Activated CD4-positive, alpha-beta T cell treated with anti-CD3 and anti-CD28 coated beads for 48 hours (primary cell): Measurements from ENCODE around the gene LRRC58.
A peak's percentile ranks its signal among the peaks of the same experiment; 100 is the strongest.
"Not testable (repeated sequence)": the region's sequence is repeated elsewhere in the genome, so short reads cannot be mapped to it uniquely, and the experiment has no call there.

Experiments used
- DNase-seq: peaks from one replicate; pipeline ENCODE4 v3.0.0-alpha.2; 2020

Gene LRRC58

DNA sequence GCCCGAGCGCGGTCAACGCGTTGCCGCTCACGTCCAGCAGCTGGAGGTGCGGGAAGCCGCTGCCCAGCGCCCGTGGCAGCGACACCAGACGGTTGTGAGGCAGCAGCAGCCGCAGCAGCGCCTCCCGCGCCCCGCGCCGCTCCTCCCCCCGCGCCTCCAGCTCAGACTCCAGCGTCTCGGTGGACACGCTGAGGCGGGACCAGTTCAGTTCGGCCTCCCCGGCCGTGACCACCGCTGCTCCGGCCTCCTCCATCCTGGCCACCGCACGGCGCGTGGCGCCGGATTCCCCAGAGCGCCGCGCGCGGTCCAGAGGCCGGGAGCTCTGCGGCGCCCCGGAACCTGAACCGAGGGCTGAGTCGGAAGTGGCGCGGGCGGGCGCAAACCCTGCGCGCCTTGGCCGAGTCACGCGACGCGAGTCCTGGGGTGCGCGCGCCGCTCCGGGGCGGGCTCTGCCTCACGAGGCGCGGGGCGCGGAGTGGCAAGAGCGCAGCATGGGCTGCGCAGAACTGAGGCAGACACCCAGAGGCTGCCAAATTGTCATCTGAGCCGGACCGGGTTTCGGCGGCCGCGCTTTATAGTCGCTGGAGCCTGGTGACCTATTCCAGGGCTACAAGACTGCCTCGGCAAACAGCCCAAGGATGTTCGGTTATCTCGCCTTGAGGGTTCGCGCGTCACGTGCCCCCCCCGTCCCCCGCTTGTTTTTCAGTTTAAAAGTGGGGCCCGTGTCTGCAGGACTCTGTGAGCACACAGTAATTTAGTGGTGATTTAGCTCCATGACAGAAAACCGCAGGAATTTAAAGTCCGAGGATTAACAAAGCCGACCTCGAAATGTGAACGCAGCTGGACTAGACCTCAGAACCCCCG lies at the start of gene LRRC58:
Gene LRRC58 (minus strand): TSS at position 364 of the 864 bp plus-strand sequence. CDS start 111 bp downstream, at position 253.
- DNase-seq = peak; percentile 91

DNA sequence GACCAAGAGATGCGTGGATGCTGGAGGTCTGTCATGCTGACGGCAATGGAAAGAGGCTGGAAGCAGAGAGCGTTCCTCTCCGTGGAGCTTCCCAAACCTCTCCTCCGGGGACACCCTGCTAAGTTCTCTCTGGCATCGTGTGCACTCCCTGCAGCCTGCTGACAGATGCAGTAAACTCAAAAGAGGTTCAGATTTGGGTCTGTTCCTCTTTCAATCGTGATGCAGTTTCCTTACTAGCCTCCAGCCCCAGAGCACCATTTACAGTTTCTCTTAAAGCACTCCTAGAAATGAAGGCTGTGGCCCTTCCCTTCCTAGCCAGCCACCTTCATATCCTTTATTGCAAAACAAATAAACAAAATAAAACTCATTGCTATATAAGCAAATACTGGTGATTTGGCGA lies 47.3 kb upstream of the LRRC58 start:
- DNase-seq = no peak

DNA sequence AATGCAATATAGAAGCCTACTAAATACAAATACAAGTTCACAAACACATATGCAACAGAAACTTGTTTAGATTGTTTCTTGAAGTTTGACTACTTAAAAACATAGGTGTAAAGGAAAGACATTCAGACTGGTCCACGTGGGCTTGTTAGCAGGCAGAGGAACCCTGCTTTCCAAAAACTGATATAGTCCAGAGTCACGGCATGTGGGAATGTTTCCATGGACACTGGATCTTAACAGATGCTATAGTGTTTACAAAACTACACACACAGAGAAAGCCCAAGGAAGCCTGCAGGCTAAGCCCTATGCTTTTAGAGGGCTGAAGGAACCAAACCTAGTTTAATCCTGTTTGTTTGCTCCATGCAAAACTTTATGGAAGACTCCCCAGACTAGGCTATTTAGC lies 45.2 kb upstream of the LRRC58 start:
- no peak for DNase-seq

DNA sequence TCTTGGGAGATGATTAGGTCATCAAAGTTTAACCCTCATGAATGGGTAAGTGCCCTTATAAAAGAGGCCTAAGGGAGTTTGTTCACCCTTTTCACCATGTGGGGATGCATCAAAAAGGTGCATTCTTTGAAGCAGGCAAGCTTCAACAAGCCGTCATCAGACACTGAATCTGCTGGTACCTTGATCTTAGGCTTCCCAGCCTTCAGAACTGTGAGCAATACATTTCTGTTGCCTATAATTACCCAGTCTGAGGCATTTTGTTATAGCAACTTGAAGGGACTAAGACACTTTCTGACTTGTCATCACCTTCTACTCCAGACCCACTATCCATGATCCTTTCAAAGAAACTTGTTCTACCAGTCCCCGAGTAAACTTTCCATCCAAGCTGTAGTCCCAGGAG lies 44.6 kb upstream of the LRRC58 start:
- no peak for DNase-seq

DNA sequence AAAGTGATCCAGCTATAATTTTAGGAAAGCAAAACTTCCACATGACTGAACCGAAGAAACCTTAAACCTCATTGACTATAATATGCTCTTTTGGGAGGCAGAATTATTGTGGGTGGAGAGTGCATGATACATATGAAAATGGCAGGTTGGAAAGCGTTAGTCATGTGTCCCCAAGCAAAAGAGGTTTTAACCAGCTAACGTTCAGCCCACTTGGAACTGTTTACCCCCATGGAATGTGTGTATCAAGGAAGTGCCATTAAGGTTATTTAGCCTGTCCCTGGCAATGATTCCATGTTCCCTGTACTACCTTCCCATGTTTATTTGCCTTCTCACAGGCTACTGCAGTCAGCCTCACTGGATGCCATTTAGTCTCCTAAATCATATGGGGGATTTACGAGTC lies 44.1 kb upstream of the LRRC58 start:
- no peak for DNase-seq

DNA sequence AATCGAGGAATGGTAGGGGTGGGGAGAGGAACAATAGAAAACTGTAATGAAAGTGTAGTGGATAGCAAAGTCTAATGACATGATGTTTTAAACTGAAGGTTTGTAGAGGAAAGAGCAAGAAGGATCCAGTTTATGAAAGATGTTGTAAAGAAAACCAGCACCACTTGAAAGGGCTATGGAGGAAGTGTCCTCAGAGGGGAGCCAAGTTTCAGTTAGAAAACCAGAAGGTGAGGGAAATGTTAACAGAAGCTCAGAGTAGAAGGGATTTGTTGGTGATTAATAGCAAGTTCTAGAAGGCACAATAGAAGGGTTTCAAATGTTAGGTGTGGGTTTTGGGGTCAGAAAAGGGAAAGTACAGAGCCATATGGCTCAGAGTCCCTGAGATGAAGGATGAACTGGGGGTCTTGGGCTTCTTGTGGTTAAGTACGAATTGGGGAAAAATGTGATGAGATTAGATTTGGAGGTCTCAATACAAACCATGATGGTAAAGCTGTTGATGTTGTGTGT lies 33.8 kb upstream of the LRRC58 start:
- no peak for DNase-seq

DNA sequence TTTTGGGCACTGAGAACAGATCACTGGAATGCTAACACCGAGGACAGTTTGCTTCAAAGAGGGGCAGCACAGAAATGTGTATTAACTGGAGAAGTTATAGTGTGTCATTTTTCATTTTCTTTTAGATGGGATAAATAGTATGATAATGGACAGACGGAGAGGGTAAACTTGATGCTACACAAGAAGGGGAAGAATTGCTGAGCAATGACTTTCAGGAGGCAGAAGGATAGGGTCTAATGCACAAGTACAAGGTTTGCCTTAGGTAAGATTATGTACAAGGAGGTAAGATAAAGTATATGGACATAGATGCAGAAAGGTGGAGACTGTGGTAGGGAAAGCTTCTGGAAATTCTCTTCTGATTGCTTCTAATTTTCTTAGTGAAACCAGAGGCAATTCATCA lies 32.3 kb upstream of the LRRC58 start:
- no peak for DNase-seq

DNA sequence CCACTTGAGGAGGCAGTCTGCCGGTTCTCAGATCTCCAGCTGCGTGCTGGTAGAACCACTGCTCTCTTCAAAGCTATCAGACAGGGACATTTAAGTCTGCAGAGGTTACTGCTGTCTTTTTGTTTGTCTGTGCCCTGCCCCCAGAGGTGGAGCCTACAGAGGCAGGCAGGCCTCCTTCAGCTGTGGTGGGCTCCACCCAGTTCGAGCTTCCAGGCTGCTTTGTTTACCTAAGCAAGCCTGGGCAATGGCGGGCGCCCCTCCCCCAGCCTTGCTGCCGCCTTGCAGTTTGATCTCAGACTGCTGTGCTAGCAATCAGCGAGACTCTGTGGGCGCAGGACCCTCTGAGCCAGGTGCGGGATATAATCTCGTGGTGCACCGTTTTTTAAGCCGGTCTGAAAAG lies 28.8 kb upstream of the LRRC58 start:
- DNase-seq = not testable (repeated sequence)

DNA sequence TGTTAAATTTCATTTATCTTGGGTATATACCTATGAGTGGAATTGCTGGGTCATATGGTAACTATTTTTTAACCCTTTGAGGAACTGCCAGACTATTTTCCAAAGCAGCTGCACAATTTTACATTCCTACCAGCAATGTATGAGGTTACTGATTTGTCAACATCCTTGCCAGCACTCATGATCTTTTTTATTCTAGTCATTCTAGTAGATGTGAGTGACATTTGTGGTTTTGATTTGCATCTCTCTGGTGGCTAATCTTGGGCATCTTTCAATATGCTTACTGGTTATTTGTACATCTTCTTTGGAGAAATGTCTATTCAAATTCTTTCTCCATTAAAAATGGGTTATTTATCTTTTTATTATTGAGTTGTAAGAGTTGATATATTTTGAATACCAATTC lies 21.3 kb upstream of the LRRC58 start:
- no peak for DNase-seq

DNA sequence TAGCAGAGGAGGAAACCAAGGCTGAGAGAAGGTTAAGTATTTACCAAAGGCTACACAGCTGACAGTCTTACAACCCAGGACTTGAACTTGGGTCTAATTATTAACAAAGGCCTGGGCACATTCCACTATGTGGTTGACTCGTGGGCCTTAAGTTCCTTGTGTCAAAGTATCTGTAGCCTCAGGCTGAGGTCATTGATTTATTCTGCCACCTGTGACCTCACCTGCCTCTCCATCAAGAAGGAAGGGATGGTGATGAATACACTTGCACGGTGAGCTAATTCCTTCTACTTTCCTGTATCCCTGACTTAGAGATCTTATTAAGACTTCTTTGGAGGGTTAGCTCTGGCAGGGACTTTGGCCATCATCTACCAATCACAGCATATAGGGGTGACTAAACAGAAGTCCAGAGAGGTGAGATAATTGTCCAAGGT lies 19.9 kb upstream of the LRRC58 start:
- no peak for DNase-seq

DNA sequence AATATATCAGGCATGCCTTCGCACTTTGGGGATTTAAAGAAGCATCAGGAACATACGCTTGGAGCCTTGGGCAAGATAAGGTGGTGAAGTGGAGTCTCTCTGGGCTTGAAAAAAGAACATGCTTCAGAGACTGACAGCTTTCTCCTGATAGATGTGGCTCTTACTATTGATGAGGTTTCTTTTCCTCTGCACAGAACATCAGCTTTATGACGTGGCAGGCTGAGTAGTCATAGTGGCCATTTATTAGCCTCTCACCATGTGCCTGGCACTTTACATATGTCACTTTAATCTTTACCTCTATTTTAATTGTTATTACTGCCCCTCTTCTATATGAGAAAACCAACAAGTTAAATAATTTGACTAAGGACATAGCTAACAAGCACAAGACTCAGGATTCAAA lies 19.0 kb upstream of the LRRC58 start:
- no peak for DNase-seq

DNA sequence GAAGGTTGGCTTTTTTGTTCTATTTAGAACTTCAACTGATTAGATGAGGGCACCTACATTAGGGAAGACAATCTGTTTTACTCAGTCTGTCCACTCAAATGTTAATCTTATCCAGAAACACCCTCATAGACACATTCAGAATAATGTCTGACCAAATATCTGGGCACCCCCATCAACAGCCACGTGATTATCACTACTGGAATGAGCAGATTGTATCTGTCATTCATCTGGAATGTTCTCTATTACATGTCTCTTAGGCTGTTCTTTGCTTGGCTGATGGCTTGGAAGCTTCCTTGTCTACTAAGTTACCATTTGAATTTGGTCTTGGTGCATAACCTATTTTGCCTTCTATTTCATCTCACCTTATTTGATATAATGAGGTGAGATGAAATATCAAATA lies 15.7 kb upstream of the LRRC58 start:
- no peak for DNase-seq

DNA sequence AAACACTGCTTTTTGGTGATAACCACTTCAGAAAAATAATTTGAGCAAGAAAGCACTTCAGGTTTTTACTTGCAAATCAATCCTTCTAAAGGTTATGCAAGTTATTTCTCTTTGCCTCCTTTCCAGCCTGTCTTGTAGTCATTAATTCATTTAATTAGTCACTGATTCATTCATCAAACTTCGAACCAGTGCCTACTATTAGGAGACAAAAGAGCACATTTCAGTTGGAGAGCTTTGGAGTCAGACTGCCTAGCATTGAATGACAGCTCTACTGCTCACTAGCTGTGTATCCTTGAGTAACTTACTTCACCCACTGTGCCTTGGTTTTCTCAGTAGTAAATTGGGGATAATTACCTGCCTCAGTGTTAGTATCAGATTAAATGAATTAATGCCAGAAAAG lies 14.9 kb upstream of the LRRC58 start:
- DNase-seq = no peak

DNA sequence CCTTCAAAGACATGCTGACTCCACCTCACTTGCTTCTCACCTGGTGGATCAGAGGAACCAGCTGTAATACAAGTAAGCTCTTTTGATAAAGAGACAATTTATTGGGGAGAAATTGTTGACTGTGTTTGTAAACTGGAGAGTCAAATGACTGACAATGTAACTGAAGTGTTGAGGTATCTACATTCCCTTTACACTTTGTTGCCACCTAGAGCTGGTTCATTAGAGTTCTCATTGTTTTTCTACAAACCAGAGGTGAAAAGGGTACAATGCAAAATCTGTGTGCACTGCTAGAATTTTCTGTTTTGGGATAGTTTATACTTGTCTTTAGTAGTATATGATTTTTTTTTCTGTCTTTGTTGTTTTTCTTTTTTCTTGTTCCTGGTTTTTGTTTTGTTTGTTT lies 8.7 kb upstream of the LRRC58 start:
- no peak for DNase-seq

DNA sequence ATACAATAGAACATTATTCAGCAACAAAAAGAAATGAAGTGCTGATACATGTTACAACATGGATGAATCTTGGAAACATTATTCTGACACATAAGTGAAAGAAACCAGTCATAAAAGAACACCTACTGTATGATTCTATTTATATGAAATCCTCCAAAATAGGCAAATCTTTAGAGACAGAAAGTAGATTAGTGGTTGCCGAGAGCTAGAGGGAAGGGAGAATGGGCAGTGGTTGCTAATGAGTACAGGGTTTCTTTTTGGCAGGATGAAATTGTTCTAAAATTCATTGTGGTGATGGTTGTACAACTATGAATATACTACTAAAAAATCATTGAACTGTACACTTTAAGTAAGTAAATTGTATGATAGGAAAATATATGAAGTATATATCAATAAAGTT lies 6.3 kb upstream of the LRRC58 start:
- no peak for DNase-seq

DNA sequence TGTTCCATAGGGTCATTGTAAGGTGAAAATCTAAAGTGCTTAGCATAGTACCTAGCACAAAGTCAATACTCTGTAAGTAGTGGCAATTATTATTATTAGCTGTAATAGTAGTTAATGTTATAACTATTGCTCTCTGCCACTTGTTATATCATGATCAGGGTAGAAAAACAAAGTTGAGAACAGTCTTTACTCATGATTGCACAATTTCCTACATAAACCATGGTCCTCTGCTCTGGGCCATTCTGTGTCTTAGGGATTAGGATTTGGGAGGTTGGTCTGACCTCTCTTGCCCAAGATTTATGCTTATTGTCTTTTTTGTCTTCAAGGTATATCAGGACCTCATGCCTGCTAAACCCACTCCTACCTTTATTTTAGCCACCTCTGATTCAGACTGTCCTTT lies 4.3 kb upstream of the LRRC58 start:
- no peak for DNase-seq

DNA sequence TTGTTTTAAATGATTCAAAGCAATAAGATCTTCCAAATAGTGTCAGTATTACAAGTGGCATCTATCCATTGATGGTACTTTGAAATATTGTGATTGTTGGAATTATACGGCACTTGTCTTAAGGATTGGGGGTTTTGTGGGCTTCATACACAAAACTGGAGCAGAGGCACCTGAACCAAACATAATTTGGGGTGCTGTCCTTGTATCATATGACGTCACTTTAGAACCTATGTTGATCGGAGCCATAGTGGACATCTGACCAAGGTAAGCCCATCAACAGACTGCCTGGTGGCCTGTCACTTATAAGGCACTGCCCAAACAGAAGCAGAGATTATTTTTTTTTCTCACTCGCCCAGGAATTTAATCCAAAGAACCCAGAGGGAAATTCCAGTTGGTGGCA lies 2.9 kb upstream of the LRRC58 start:
- DNase-seq = no peak

DNA sequence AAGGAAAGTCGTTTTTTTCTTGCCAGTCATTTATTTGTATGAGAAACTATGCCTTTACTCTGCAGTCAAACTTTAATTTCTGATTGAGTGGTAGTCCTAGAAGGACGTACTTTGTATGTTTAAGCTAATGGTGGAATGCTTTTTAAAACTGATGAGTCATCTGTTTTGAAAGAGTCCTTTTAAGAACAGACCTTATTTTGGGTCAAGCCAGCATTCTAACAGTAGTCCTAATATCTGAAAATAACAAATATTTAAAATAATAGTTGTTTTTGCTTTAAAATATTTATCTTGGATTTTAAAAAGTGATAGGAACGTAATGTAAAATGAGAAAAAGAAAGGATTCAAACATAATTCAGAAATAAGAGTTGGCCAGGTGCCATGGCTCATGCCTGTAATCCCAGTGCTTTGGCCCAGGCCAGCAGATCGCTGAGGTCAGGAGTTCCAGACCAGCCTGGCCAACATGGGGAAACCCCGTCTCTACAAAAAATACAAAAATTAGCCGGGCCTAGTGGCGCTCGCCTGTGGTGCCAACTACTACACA lies 1.3 kb upstream of the LRRC58 start:
- no peak for DNase-seq

DNA sequence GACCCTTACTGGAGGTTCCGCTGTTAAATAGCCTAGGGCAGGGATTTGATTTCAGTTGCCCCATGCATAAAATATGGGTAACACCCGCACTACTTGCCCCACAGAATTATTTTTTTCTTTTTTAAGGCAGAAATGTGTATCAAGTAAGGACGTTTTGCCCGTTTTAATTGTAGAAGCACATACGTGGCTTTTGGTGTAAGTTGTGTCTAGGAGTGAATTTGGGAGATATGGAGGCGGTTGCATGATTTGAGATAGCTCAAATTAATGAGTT lies 636 bp upstream of the LRRC58 start:
- no peak for DNase-seq

DNA sequence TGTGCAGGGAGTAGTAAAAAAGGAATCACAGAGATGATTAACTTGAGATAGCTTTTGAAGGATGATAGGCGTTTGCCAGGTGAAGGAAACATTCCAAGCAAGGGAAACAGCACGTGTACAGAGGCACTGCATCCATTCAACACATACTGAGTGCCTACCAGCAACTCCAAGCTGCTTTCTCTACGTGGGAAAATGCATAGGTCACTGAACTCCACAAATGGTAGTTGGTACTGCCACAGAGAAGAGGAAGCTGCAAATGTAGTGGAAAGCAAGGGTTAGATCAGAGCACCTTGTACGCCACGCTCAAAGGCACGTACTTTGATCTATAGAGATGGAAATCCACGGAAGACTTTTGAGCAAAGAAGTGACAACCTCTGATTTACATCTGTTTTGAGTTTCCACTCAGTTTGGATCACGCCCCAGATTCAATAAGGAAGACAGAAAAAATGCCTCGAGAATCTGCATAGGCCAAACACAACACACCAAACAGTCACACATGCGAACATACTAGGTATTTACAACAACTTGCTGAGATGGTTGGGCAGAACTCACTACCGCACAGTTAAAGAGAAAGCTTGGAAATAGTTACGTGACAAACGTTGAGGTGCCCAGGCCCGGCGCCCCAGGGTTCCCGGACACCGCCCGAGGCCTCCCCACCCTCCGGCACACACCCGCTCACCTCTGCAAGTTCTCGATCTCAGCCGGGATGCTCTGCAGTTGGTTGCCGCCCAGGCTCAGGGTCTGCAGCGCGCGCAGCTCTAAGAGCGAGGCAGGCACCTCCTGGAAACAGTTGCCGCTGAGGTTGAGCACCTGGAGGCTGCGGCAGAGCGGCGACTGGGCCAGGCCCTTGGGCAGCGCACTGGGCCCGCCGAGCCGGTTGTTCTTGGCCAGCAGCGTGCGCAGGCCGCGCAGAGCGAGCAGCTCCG lies 826 bp downstream of the LRRC58 start:
- peak; percentile 70 for DNase-seq

DNA sequence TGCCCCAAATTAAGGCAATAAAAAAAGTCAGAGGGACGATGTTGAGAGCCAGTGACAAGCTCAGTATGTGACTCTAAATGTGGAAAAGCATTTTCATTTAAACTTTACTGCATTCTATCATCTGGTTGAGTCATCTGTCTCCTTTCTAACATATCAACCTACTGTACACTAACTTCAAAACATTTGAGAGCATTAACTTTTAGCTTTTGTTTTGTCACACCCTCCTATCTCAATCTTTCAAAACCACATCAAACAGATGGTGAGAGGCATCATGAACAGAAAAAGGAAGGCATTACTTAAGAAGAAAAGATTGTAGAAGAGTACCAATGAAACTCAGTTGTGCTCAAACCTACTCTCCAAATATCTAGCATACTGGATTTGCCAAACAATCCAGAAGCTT lies 4.8 kb downstream of the LRRC58 start:
- DNase-seq = no peak

DNA sequence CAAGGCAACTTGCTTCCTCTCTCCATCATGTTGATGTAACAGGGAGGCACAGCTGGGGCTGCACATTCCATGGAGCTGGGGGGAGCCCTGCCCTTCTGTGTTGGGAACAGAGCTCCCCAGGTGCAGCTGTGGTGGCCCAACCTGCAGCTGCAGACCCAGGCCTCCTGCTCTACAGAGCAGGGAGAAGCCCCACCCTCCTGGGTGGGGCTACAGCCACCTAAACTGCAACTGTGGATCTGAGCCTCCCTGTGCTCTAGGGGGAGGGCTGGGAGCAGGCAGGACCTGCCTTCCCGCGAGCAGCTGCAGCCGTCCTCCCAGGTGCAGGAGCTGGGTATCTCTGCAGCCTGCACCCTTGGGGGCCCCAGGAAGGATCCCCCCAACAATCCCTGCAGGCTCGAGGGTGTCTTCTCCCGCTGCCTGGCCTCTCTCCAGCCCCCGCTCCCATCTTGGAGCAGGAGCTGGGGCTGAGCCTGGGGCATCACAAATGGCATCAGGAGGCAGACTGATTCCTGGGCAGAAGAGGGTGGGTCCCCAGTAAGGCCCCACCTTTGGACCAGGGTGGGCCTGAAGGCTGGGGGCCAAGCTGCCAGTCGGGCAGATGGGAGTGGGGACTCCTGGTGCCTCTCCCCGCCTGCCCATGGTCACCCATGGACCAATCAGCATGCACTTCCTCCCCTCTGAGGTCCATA lies 7.4 kb downstream of the LRRC58 start:
- no peak for DNase-seq

DNA sequence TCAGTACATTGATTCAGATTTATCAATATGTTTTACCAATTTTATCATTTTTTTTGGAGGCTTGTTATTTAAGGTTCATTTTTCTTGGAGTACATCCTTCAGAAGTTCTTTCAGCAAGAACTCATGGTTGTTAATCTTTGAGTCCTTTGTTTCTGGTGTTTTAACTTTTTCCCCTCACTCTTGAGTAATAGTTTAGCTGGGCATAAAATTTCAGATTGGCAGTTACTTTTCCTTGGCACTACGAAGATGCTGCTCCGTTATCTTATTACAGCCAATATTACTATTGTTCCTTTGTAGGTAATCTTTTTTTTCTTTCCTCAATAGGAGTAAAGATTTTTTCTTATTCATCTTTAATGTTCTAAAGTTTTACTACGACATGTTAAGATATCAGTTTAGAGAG lies 9.8 kb downstream of the LRRC58 start:
- DNase-seq = no peak
